Mammary epithelial cell (primary cell): Measurements from ENCODE around the gene ACTN1.

Source experiments
- CTCF ChIP-seq, 2 donors: IDR thresholded peaks in 1 of 2; conservative IDR thresholded peaks in 1 of 2; 2 replicates each; pipeline ENCODE4 v1.5.1; 2011 to 2012; ENCODE audit warnings: inconsistent platforms in 2 of 2, low read length in 2 of 2, mild to moderate bottlenecking in 2 of 2, control low read depth in 1 of 2, low read depth in 1 of 2; ENCODE audit not compliant: insufficient read depth in 1 of 2; ENCODE audit errors: extremely low read depth in 1 of 2
- EZH2 ChIP-seq: IDR thresholded peaks from 2 replicates; pipeline ENCODE4 v1.6.1; 2012; ENCODE audit warnings: low read length, inconsistent platforms, borderline replicate concordance

DNA sequence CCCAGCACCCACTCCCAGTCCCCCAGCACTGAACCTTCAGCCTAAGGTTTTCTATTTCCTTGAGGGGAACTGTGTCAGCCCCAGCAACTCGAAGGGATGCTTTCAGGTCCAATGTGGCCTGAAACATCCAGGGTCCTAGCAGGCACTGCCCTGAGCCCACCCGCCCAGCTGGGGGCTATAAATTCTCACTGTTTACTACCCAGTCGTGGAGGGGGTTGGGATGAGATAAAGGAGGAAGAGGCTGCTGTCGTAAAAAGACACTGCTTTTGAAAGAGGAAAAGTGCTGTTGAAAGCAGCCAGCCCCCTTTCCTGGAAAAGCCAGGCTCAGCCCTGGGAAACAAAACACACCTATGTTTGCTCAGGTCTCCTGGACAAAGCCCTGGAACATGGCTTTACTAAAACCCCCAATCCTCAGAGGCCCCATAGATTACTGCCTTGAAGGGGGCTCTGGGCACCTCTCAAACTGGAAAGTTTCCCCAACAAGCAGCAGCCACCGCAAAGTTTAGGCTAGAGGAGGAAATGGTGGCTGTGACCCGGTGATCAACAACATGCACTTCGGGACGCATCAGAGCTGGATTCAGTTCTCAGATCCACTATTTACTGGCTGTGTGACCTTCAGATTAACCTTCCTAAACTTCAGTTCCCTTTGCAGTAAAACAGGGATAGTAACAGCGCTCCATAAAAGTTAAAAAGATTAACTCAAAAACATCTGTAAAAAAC is 51.0 kb downstream of the ACTN1 start:
- no peak for TF ChIP-seq CTCF (conservative IDR thresholded peaks at IDR 0.05 in 1 of 2, IDR thresholded peaks at IDR 0.05 in 1 of 2; ENCODE audit: extremely low read depth in 1 of 2, insufficient read depth in 1 of 2, low read depth in 1 of 2, low read length in 2 of 2)
- no peak for TF ChIP-seq EZH2
